Fibroblast of skin of back (primary cell): ENCODE measurements around the gene RIMBP3C.
"Not testable (repeated sequence)": the region's sequence is repeated elsewhere in the genome, so short reads cannot be mapped to it uniquely, and the experiment has no call there.

Experiments used
- DNase-seq: peaks from one replicate; pipeline ENCODE4 v3.0.0-alpha.2; 2013

RIMBP3C gene

DNA sequence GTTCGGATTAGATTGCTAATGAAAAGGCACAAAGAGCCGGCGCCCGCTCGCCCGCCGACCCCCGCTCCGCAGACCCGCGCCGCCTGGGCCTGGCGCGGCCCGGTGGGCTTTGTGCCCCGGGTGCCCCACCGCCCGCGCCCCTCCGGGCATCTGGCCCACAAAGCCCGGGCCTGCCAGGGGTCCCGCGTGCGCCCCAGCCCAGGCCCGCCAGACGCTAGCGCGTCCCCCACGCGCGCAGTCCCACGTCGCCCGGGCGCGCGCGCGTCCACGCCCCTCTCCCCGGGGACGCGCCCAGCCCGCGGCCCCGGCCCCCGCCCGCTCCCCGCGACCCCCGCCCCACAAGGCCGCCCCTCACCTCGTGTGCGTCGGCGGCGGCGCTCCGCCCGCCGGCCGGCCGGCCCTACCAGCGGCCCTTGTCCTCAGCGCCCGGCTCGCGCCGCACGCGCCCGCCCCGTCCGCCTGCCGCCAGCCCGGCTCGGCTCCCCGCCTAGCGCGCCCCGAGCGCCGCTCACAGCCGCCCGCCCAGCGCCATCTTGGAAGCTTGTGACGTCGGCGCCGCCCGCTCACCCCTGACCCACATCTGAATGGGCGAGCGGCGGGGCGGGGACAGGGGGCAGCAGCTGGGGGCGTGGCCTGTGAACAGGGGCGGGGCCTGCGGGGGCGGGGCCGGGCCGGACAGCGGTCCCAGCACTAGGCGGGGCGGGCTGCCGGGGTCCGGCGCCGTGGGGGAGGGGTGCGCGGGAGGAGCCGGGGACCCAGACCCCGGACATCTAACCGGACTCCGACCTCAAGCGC lies 34.1 kb downstream of the RIMBP3C start:
- not testable (repeated sequence) for DNase-seq

DNA sequence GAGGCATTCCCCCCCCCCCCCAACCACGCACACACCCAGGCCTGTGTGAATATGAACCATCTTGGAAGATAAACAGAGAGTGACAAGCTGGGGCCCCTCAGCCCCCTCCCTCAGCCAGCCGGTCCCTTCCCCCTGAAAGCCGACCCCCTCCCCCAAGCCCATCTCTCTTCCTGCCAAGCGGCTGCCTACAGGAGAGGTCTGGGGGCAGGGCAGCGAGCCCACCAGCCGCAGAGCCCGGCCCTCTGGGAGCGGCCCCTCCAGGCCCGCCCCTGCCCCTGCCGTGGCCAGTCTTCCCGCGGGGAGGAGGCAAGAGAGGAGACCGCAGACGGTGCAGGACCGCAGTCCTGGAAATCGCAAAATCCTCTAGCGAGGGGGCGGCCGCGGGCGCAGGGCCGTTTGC lies 34.7 kb downstream of the RIMBP3C start:
- DNase-seq, result not testable (repeated sequence)

DNA sequence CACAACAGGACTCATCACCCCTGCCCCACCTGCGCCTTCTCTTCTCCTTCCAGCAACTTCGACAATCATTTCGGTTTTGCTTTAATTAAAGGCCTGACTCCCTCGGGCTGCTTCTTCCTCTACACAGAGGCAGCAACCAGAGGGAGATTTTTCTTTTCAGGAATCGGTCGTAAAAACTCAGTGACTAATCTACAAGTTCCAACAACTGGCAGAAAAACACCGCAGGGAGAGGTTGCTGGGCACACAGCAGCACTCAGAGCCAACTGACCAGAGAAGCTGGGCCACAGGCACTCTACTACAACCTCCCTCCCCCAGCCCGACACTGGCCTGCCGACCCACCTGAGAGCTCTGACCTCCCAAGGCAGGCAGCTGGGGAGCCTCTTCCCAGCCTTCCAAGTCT lies 36.0 kb downstream of the RIMBP3C start:
- not testable (repeated sequence) for DNase-seq

DNA sequence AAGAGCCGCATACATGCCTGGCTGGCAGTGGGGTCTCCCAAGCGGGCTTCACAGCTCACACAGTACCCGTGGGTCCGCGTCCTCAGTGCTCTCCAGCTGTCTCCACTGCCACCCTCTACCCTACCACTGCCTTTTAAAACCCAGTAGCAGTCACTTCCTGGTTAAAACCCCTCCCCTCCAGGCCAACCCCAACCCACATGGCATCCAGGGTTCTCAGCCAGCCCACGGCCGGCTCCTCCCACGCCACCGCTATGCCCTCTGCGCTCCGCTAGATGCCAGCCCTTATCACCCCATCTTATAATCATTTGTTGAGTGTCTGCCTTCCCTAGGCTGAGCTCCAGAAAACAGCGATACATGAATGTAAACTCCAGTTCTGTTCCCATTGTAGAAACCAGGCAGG lies 37.1 kb downstream of the RIMBP3C start:
- not testable (repeated sequence) for DNase-seq

DNA sequence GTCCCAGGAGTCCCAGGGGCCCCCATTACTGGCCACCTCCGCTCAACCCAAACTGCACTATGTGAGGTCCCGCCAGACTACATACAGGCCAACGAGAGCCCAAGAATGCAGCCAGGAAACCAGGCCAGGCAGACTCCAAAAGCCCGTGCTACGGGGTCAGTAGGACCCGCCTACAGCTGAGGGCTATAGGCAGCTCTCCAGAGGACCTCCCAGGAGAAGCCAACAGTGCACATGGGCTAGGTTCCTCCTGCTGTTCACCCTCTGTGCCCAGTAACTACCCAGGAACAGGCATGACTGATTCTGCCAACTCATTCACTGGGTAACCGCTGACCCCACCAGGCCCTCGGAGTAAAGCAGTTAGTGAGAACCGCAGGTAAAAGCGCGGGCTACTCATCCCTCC lies 39.2 kb downstream of the RIMBP3C start:
- DNase-seq, result not testable (repeated sequence)

DNA sequence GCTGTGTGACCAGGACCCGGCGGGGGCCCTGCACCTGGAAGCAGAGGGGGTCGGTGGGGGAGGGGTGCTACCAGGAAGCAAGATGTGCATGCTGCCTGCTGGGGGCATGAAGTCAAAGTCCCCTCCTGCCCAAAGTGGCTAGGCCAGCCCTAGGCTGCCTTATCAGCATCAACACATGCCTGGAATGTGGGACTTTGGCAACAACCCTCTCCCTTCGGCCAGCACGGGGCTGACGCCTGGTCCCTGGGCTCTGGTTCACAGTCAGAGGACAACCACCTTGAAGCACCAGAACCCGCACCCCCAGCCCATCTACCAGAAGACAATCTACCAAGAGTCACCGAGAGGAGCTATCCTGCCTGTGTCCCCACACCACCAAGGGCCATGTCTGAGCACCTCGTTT lies 40.9 kb downstream of the RIMBP3C start:
- DNase-seq, result not testable (repeated sequence)

DNA sequence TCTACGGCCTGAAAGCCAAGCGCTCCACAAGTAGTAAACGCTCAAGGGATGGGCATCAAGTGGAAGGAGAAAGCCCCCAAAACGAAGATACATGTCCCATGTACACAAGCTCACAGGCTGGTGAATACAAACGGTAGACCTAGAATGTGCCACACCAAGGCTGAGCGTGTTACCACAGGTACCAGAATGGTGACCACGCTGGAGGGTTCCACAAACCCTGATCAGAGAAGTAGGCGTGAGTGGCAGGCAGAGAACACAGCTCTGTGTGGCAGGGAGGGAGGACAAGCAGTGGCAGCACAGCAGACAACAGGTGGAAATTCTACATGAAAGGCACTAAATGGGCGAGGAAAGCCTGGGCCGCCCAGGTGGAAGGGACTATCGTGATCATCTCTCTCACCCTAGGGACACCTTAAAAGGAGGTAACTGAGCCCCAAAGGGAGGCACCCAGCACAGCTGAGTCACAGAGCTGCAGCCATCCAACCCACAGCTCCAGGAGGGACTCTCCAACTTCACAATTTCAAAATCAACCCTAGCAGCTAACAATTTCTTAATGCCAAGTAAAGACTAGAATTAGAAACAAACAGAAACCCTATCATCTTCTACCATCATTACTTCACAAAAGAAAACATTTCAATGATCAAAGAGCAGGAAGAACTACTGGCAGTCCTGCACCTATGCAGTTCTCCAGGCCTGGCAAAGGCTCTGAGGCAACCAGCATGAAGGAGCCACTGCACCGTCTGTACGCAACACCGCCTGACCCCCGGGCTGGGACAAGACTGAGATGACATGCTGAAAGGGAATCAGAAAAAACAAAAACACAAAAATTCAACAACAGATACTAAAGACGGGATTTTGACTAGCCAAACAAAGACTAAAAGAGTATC lies 51.4 kb downstream of the RIMBP3C start:
- DNase-seq, result not testable (repeated sequence)

DNA sequence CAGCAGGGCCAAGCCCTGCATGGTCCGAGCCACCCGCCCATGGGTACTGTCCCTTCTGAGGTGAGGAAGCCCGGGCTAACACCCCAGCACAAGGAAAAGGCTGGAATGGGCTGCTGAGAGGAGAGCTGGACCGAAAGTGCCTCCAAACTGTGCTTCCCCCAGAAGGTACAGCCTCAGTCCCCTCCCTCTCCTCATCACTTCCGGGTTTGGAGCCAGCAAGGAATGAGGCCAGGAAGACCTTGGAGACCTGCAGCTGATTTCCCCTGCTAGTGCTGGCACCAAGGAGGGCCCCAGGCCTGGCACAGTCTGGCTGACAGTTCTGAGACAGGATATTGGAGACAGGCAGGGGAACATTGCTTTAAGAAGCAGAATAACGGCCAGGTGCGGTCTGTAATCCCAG lies 52.8 kb downstream of the RIMBP3C start:
- DNase-seq, result not testable (repeated sequence)

DNA sequence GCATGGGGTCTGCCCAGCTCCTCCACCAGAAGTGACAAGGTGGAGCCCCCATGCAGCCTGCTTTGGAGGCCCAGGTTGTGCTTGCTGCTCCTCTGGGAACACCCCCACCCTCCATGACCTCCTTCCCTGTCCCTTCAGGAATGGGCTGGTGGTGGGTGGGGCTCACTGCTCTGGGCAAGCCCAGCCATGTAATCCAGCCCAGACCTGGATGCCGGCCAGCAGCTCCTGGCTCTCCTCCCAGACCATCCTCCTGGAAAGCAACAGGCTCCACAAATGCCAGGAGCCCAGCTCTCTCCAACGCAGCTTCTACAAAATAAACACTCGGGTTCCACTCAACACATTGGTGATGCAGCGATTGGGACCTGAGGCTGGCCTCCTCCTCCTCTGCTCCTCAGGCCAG lies 53.3 kb downstream of the RIMBP3C start:
- DNase-seq, result not testable (repeated sequence)
